ENCODE data around the gene BCAN. TPM values are rescaled to one million over a fixed set of nuclear protein-coding genes. Genes with fewer than 3 reads are reported as not detected.

The BCAN gene
- total RNA-seq: 0.18 TPM

GRCh38 chr1:156641761-156642264, at the start of gene BCAN:
TSS of gene BCAN (plus strand) at chr1:156642117. CDS start at chr1:156646055, 3,938 bp downstream.

GRCh38 chr1:156601122-156601830, 40.6 kb upstream of the BCAN start, which contains the start of gene GPATCH4:
TSS of gene GPATCH4 (minus strand) at chr1:156601479.

GRCh38 chr1:156618853-156619581, 22.9 kb upstream of the BCAN start, which contains the start of gene HAPLN2:
TSS of gene HAPLN2 (plus strand) at chr1:156619415. CDS start at chr1:156623491, 4,076 bp downstream.

GRCh38 chr1:156676820-156677615, 35.1 kb downstream of the BCAN start, which contains the start of gene NES:
TSS of gene NES (minus strand) at chr1:156677407. CDS start at chr1:156677264, 143 bp downstream.

GRCh38 chr1:156705321-156705917, 63.5 kb downstream of the BCAN start, which contains the start of gene CRABP2:
TSS of gene CRABP2 (minus strand) at chr1:156705583. CDS start at chr1:156705446, 137 bp downstream.

Other genes with a start within 250 kb of the BCAN start
- gene MEF2D, start 141.3 kb upstream of the BCAN start, total RNA-seq: 31.0 TPM
- gene IQGAP3, start 69.6 kb upstream of the BCAN start, total RNA-seq: 11.3 TPM
- gene TTC24, start 62.4 kb upstream of the BCAN start, total RNA-seq: 0.58 TPM
- gene NAXE, start 50.3 kb upstream of the BCAN start, total RNA-seq: 53.7 TPM
- gene GPATCH4, start 40.6 kb upstream of the BCAN start, total RNA-seq: 9.6 TPM
- gene HAPLN2, start 22.7 kb upstream of the BCAN start, total RNA-seq: 0.29 TPM
- 62.2 TPM for gene NES, start 35.3 kb downstream of the BCAN start, total RNA-seq
- gene CRABP2, start 63.5 kb downstream of the BCAN start, total RNA-seq: 17.1 TPM
- gene METTL25B, start 86.4 kb downstream of the BCAN start, total RNA-seq: 22.9 TPM
- 13.3 TPM for gene ISG20L2, start 86.6 kb downstream of the BCAN start, total RNA-seq
- 40.3 TPM for gene MRPL24, start 99.0 kb downstream of the BCAN start, total RNA-seq
- gene HDGF, start 109.6 kb downstream of the BCAN start, total RNA-seq: 107 TPM
- gene PRCC, start 125.4 kb downstream of the BCAN start, total RNA-seq: 33.2 TPM
- gene SH2D2A, start 174.7 kb downstream of the BCAN start, total RNA-seq: 0.64 TPM
- gene INSRR, start 217.0 kb downstream of the BCAN start, total RNA-seq: 1.9 TPM
- gene NTRK1, start 218.7 kb downstream of the BCAN start, total RNA-seq: 2.0 TPM